GM08714 (cell line): ENCODE measurements around the gene RNASET2.

Experiments used
- H3K4me3 ChIP-seq: fragments of 200-500 bp; sonication (Bioruptor generic); 2 replicates; pipeline ENCODE4 v1.5.1; 2014; ENCODE audit warnings: mild to moderate bottlenecking, low read length, inconsistent platforms
- ZNF274 ChIP-seq: IDR thresholded peaks from 2 replicates; pipeline ENCODE4 v1.6.1; 2012; ENCODE audit warnings: mild to moderate bottlenecking, low read depth, low read length

The RNASET2 gene

DNA sequence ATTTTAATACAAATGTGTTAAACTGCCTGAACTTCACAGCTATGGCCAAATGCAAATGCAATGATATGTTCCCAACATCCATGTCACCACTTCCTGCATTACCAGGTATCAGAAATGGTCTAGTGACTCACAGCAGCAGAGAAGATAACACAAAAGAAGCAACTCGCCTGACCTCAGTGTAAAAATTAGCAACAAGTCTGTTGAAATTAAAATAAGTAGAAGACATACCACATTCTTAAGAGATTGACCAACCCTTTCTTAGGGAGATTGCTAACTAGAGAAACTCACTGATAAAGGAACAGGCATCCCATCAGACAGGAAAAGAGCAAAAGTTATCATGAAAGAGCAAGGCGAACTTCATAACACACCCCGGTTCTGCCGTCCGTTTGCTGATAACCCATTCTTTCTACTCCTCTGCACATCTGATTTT is 45.1 kb downstream of the RNASET2 start:
- no peak for TF ChIP-seq ZNF274

DNA sequence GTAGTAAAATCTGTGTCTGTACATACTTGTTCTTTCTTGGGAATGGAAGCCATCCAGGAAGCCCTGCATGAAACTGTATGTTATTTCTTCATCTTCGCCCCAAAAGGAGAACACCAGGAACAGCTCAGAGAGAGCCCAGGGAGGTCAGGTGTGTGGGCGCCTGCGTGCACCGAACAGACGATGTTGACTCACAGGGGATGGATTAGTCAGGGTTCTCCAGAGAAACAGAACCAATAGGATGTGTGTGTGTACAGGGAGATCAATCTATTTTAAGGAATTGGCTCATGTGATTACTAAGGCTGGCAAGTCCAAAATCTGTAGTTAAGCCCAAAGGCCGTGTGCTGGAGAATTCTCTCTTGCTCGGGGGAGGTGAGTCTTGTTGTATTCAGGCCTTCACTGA is 45.7 kb downstream of the RNASET2 start:
- H3K4me3 ChIP-seq, result no peak overlapping the region
- no peak for TF ChIP-seq ZNF274

More for the DNA sequence above, 45.1 kb downstream of the RNASET2 start:
- no peak overlapping the region for H3K4me3 ChIP-seq

DNA sequence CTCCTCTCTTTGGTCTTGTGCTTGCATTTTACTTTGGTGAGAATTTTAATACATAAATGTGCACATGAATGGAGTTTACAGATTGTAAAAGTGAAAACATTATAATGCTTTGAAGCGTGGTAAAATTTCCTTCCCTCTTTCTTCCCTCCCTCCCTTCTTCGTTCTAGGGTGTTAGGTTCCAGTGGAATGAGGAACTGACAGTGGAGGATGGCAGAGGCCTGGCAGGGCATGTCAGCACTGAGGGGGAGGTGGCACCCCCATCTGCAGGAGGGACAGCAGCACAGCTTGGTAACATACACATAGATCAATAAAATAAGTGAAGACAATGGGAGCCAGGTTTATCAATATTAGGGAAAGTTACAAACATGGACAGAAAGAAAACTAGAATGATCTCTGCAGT is 47.5 kb downstream of the RNASET2 start:
- TF ChIP-seq ZNF274, result no peak
- H3K4me3 ChIP-seq, result no peak overlapping the region

DNA sequence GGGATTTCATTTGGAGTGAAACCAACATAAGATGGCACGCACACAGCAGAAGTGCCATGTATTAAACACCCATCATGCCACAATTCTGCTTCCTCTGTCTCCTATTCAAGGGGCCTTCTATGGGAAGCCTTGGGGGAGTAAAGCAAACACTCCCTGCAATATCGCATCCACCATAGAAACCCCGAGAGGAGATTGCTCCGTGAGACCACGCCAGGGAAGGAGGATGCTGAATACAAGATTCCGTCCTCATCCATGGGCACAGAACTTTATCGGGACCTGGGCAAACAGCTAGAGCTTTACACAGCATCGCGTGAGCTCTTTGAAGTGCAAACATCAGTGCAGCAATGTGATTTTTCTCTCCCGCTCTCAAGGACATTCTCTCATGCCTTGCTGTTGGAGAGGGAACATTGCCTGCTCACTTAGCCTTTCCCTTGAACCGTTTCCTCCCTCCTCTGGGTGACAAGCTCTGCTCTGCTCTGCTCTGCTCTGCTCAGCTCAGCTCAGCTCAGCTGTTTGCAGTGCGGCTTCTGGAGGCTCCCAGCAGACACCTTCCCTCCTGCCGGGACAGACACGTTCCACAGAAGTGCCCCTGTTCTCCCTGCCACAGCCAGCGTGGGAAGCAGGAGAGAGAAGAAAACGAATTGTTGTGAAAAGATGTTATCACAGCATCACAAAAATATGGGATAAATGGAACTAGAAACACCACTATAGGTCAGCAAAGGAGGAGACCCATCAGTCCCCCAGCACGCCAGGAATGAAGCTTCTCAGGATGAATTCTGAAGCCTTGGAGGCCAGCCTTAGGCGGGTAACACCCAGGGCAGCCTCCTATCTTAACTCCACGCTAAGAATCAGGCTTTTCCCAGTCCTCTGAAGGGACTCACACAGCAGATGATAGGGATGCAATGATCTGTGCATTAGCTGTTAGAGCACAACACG is 48.2 kb downstream of the RNASET2 start:
- TF ChIP-seq ZNF274, result no peak
- no peak overlapping the region for H3K4me3 ChIP-seq

DNA sequence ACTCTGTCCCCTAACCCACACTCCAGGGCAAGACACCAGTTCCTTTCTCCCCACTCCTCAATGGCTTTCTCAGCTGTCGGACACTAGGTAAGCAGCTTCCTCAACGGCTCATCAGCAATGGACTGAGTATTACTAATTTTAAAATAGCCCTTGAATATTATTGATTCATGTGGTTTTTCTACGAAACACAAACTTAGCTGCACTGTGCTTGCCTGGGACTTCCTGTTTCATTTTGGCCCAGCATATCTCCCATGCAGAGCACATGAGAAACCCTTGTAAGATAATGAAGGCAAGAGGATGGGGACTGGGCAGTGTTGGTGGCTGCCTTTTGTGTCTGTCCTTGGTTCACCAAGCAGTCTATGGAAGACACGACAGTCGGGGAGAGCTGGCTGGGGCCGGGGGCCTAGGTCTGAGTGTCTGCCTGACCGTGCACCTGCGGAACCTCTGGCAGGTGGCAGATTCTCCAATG is 48.9 kb downstream of the RNASET2 start:
- no peak for TF ChIP-seq ZNF274
- H3K4me3 ChIP-seq, result no peak overlapping the region

DNA sequence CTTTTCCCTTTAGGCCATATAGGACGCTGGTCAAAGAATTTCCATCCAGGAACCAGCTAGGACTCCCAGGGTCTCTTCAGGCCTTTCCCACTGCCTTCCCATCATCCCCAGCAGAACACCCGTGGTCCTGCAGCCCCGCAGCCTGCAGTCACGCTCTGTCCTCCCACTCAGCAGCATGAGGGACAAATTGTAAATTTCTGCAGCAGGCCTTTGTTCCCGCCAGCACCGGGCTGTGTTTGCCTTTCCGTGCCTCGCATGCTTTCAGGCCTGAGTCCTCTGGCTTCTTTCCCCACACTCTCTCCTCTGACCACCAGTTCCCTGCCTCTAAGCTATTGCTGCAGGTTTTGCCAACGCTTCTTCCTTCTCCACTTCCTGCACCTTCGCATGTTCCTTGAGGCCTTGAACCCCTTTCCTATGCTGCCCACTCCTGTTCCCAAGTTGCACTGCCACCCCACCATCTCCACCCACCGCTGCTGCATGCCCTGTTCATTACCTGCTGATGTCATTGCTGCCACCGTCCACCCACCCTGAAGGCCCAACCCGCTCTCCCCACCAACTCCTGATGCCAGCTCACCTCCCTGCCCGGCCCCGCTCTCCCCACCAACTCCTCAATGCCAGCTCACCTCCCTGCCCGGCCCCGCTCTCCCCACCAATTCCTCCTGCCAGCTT is 49.8 kb downstream of the RNASET2 start:
- no peak for TF ChIP-seq ZNF274
- no peak overlapping the region for H3K4me3 ChIP-seq

DNA sequence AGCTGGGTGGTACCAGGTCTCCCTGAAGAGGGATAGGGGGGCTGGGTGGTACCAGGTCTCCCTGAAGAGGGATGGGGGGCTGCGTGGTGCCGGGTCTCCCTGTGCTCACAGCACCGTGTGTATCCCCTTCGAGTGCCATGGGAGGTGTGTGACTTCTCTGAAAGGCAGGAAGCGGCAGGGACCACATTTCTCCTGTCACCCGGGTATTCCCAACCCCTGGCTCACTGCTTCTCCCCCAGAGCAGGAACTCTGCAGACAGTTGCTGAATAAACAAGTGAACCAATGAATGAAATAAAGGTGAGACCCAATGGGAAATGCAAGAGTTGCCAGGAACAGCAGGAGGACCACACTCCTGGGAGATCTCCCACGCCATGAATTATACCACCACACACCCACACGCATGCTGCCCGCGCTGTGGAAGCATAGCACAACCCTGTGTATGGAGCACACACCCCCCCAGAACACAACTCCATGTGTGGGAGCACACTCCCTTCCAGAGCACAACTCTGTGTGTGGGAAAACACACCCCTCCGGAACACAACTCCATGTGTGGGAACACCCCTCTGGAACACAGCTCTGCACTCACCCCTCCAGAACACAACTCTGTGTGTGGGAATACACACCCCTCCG is 50.7 kb downstream of the RNASET2 start:
- H3K4me3 ChIP-seq, result no peak overlapping the region
- TF ChIP-seq ZNF274, result no peak

DNA sequence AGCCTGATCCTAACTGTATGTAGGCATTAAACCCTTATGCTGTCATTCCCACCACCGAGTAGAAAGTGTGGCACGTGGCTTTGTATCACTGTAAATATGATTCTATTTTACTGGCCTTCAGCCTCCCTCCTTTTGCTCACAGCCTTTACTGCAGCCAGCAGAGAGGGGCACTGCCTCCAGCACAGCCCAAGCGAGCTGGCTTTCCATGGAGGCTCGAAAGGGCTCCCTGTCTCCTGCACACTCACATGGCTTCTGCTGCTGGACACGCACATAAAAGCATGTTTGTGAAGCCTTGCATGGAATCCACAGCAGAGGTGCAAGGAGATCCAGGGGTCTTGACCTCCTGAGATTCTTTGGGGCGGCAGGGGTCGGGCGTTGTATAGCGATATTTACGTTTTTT is 51.3 kb downstream of the RNASET2 start:
- H3K4me3 ChIP-seq, result no peak overlapping the region
- no peak for TF ChIP-seq ZNF274

DNA sequence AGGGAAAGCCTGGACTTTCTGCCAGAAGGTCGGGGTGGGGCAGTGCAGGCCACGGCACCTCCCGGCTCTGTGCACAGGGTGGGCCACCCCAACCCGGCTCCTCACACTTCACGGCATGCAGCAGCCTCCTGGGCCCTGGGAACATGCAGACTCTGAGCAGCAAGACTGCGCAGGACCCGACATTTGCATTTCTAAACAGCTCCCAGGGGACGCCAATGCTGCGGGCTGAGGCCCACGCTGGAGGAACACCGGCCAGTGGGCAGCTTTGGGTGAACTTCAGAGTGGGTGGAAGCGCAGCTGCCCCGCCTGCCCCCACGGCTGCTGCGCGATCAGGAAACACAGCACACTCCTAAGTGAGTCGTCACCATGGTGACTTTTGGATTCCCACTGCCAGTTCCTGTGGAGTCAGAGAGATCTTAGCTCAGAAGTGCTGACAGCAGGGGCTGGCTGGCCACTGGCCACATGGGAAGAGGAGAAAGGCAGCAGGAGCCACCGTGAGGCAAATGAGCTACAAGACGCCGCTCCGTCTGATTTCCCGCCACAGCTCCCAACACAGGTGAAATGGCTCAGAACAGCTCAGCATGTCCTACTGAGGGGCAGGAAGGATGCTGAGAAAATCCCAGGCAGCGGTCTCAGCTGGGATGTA is 52.1 kb downstream of the RNASET2 start:
- TF ChIP-seq ZNF274, result no peak
- H3K4me3 ChIP-seq, result no peak overlapping the region

DNA sequence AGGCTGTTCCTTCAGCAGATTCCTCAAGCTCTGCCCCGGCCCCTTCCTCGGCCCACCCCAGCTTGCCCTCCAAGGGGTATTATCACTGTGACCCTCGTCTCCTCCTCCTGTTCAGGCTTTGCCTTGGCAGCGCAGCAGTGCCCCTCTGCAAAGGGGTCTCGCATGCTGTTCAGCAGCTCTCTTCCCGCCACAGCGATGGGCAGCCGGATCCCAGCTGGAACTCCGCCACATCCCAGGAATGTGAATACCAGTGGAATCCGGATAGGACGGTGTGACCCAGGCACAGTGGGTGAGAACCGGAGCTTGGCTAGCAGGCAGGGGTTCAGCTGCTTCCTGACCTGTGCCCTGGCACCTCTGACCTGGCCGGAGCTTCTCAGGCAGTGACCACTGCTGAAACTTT is 52.9 kb downstream of the RNASET2 start:
- H3K4me3 ChIP-seq, result no peak overlapping the region
- TF ChIP-seq ZNF274, result no peak

DNA sequence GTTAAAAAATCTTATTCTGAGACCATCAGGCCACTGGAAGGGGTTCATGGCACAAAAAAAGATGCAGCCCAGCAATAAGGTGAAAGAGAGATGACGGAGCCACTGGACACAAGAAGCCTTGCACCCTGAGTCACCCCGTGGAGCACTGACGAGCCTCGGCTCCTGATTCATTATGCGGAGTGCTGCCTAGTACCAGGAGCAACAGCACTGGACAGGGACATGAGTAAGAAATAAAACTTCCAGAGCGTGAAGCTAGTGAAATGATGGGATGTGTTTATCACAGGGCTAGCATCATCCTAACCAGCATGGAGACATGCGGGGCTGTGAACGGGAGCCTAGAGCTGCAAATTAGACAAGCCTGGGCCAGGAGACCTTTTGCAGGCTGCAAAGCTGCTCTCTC is 53.3 kb downstream of the RNASET2 start:
- H3K4me3 ChIP-seq, result no peak overlapping the region
- TF ChIP-seq ZNF274, result no peak

DNA sequence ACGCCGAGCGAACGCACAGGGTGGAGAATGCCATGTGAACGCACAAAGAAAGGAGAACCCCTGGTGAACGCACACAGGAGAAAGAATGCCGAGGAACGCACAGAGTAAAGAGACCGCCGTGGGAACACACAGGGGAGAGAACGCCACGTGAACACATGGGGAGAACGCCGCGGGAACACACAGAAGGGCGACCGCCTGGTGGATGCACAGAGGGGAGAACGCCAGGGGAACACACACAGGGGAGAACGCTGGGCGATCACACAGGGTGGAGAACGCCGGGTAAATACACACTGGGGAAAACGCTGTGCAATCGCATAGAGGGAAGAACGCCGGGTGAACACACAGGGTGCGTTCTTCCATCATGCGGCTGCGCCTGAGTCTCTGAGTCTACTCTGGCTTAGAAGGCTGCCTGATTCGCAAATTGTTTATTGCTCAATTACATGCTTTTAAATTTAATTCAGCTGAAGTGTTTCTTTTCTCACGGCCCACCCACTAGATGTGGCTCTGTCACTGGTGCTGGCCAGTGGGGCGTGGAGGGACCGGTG is 54.1 kb downstream of the RNASET2 start:
- H3K4me3 ChIP-seq, result no peak overlapping the region
- TF ChIP-seq ZNF274, result no peak

DNA sequence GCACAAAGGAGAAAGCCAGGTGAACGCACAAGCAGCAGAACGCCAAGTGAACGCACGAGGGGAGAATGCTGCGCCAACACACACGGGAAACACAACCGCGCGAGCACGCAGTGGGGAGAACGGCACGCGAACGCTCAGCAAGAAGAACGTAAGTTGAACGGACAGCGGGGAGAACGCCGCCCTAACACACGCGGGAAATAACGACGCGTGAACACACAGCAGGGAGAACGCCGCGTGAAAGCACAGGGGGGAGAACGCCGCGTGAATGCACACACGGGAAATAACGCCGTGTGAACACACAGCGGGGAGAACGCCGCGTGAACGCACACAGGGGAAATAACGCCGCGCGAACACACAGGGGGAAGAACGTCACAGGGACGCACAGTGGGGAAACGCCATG is 54.7 kb downstream of the RNASET2 start:
- no peak for TF ChIP-seq ZNF274
- H3K4me3 ChIP-seq, result no peak overlapping the region; the same call in 1 of the 2 replicates
